NCI-H1694 treated with DMSO at 0.1 percent for 48 hours (cell line): ENCODE results near the gene FBP1.

ENCODE experiments used
- DNase-seq: peaks from one replicate; lab custom pipeline; 2025; lab: John Stamatoyannopoulos, UW

FBP1 gene

DNA sequence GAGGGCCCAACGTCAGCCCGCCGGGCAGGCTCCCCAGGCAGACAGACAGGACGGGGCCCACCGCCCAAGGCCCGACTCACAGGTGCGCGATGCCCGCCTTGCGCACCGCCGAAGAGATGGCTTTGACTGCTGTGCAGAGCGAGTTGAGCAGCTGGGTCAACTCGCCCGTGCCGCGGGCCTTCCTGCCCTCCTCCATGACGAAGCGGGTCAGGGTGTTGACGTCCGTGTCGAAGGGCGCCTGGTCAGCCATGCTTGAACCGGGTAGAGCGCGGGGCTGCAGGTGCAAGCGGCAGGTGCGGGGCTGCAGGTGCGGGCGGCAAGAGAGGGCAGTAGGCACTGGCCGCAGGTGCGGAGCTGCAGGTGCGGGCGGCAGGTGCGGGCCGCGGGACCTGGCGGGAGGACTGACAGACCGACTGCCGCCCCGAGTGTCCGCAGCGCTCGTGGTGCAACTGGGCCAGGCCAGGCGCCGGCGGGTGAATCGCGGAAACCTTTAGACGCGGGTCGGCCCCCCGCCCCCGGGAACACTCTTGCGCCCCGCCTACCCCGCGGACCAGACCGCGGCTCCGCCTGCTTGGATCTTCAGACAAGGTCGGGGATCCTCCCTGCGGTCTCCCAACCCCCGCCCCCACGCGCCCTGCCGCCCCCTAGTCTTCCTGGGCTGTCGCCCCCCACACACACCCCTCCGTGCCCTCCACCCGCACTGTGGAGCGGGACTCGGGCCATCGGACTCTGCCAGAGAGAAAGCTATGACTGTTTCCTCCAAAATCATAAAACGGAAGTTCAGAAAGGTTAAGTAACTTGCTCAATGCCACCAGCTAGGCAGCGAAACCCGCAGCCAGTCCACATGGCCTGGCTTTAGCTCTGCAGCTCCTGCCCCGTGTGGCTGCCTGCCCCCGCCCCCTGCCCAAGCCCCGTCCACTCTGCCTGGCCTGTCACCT is at the start of gene FBP1:
TSS of gene FBP1 (minus strand) at position 458 of the 938 bp plus-strand sequence. CDS start at position 250, 208 bp downstream.
- no peak for DNase-seq

DNA sequence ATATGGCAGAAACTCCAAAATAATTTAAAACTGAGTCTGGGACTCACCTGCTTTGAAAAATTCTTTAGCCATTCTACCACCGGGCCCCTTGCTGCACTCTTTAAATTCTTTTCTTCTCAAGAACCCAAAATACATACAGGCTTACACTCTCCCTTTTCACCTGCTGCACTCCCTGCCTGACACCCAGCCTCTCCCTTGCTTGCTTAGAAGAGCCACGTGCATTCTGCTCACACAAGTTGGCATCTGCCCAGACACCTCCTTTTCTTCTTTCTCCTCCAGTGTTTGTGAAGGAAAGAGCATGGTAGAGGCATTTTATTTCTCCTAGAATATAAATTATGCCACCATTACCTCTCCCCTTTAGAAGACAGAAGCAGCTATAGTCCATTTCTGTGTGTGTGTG is 48.1 kb upstream of the FBP1 start:
- no peak for DNase-seq

DNA sequence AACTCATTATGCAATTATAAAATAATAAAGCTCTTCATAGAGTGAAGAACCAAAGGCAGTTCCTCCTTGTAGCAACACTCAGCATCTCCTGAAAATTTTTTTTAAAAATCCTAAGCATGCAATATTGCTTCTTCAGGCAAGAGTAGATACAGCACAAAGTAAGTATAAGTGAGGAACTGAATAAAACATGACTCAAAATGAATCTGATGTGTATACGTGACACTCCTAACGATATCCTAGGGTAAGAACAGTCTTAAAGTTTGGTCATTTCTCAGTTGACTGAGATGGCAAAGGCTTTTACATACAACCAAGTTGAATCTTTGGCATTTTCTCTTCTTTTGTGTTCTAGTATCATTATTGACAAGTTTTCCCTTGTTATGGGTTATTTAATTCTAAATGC is 46.0 kb upstream of the FBP1 start:
- no peak for DNase-seq

GRCh38 chr9:94681508-94681907 is 42.2 kb upstream of the FBP1 start:
- DNase-seq = peak; percentile 22

- no peak for DNase-seq
Observed at GRCh38 chr9:94680621-94681020, 41.3 kb upstream of the FBP1 start.

DNA sequence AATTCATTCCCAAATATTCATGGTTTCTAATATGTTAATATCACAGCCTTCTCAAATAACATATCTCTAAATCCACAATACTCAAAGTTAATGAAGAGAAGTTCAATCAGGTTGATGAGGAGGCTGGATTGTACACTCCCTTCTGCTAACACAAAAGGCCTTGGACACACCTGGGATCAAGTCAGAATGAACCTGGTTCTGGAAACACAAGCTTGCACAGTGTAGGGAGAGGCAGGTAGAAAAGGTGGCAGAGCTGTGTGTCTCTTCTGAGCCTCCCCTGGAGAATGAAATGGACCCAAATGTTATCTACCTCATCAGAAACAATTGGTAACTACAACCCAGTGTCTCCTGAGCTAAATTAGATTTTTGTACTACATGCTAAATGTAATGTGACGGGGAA is 40.7 kb upstream of the FBP1 start:
- DNase-seq = no peak

GRCh38 chr9:94679587-94679986 is 40.3 kb upstream of the FBP1 start:
- no peak for DNase-seq

DNA sequence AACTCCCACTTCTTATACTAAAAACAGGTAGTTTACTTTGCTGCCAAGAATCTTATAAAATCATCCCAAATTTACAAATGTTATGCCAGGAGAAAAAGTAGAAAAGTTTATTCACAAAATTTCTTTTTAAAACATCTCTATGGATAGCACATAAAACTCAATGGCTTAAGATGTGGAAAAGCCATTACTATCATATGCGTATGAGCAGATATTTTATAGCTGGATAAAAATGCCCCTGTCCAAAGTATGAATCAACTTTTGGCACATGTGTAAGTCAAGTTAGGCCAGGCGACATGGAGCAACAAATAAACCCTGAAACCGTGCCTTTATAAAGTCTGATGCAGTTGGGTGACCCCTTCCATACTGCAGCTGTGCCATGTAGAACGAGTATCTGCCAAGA is 38.6 kb upstream of the FBP1 start:
- no peak for DNase-seq

DNA sequence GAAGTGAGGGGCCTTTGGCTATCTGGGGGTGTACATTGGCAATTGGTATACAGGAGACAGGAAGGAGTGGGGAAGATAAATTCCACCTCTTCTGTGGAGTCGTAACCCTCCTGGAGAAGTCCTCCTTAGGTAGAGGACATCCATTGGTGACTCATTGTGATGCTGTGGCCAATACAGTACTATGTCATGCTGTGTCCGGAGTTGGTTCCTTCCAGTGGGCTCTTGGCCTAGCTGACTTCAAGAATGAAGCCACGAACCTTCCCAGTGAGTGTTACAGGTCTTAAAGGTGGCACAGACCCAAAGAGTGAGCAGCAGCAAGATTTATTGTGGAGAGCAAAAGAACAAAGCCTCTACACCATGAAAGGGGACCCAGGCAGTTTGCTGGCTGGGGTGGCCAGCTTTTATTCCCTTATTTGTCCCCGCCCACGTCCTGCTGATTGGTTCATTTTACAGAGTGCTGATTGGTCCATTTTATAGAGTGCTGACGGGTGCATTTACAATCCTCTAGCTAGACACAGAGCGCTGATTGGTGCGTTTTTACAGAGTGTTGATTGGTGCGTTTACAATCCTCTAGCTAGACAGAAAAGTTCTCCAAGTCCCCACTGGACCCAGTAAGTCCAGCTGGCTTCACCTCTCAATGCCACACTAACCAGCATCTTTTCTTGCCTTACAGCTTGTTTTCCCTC is 37.3 kb upstream of the FBP1 start:
- no peak for DNase-seq

DNA sequence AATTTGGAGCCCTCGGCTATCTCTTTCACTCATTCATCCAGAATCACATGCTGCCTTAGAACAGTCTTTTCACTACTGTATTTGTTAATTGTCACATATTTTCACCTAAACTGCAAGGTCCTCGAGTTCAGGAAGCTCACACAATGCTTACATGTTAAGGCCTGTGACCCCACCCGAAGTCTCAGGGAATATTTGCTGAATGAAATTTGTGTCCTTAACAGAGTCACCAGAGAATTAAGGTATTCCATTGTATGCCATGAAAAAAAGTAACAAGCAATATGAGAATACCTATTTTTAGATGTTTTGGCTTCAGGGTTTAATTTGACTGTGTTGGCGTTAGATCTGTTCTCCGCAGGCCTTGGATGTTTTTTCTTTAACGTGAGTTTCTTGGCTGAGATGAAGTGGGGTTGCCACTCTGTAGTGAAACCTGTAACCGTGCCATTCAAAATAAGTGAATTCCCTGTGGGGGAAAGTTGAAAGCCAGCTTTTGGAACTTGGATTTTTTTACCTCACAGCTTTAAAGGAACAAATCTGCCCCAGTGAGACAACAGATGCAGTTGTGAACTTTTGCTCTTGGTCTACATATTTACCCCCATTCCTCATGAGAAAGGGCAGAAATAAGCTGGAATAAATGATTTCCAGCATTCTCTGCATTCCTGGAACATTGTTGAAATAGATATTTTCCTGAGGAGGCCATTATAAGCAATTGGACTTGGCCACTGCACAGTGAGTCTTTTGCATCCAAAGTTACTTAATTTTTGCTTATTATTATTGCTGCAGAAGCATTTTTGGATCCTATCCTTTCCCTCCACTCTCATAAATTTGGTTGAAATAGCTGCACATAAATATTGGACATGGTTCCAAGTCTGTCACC is 35.9 kb upstream of the FBP1 start:
- no peak for DNase-seq

GRCh38 chr9:94672811-94673487 is 33.6 kb upstream of the FBP1 start:
- DNase-seq = no peak

DNA sequence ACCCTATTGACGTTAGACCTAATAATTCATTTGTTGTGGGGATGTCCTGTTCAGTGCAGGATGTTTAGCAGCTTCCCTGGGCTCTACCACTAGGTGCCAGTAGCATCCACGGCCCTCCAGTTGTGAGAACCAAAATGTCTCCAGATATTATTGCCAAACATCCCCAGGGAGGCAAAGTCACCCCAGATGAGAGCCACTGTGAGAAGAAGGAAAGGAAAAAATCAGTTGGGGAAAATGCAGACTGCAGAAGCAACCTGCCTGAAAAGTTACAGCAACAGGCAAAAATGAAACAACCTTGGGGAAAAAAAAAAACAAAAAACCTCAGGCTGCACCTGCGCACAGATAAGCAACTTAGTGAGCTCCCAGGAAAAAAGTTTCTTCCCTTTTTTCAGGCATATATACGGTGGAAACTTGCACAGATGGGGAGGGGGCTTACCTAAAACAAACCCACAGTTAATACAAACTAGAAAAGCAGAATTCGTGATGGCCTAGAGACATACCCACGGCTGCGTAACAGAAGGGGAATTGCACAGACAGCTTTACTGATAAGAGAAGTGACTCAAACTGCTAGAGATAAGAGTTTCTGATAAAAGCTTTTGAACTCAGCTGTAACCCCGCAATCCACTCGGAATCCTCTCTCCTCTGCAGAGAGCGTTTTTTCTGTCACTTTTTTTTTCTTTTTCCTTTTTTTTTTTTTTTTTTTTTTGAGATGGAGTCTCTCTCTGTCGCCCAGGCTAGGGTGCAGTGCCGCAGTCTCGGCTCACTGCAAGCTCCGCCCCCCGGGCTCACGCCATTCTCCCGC is 29.8 kb upstream of the FBP1 start:
- peak; percentile 40 for DNase-seq

DNA sequence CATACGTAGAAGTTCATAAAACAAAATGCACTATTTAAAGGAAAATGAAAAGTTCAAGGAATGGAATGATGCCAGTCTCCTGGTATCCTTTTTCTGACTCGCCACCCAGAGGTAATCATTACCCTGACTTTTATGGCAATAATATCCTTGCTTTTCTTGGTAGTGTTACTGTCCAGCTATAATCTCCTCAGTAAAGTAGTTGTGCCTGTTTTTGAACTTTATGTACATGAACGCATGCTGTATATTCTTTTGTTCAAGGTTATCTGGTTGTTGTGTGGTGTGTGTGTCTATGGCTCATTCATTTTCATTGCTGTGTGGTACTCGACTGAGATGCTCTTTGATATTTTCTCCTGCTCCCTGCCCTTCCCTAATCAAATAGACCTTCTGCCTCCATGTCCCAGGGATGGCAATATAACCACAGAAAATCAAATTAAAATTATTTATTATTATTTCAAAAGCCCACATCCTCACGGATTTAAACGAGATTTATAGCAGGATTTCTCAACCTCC is 29.2 kb upstream of the FBP1 start:
- DNase-seq = no peak

- DNase-seq = no peak
Observed at GRCh38 chr9:94666364-94667099, 27.2 kb upstream of the FBP1 start.

DNA sequence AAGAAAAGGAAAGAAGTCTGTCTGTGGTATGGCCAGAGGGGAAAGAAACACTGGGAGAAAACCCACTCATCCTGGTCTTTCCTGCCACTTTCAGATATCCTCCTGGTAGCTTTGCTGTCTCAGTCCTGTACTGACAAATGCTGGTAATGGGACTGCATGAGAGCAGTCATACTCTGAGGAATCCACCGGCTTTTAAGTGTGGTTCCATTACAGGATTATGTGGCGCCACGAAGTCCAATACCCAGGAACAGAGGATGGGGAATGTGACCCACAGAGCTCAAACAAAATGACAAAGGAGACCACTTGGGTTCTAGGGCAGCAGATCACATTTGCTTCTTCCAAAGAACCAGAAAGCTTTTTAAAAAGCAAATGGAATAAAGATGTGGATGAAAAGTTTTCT is 26.3 kb upstream of the FBP1 start:
- no peak for DNase-seq

- no peak for DNase-seq
Observed at GRCh38 chr9:94664801-94665200, 25.5 kb upstream of the FBP1 start.

GRCh38 chr9:94663640-94664039 is 24.3 kb upstream of the FBP1 start:
- no peak for DNase-seq

DNA sequence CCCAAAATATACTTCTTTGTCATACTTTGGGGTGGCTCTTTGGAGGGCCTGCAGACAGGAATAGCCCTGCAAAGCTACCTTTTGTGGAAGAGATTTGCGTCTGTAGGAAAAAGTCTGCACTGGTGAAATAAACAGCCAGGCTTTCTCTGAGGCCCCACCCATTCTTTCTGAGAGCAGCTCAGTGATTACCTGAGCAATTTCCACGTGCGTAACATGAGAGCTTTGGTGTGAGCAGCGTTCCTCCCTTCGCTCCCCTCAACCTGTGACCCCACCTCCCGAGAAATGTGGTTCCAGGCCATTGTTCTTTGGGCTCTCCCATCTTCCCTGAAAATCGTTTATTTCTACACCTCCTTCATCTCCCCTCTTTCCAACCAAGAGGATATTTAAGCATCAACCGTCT is 23.8 kb upstream of the FBP1 start:
- DNase-seq = no peak

- DNase-seq = no peak
Observed at GRCh38 chr9:94657021-94657725, 17.9 kb upstream of the FBP1 start.
